H1 (cell line): ENCODE data around the gene UBE2J1. TPM values are rescaled to one million over a fixed set of nuclear protein-coding genes. Genes with fewer than 3 reads are reported as not detected.

Experiments used
- CTCF ChIA-PET: fragments of 300-600 bp; sonication (Branson Sonifier 250); formaldehyde crosslinking; loops from one replicate; lab custom pipeline; 2021; ENCODE audit not compliant: partially characterized antibody; lab: Charles Lee
- POLR2A ChIA-PET: fragments of 300-600 bp; sonication (Branson Sonifier 250); formaldehyde crosslinking; loops from one replicate; lab custom pipeline; 2021; ENCODE audit warnings: inconsistent platforms; ENCODE audit not compliant: partially characterized antibody; lab: Charles Lee
- DNase-seq, 2 experiments: peaks; one replicate each; pipeline versions ENCODE4 v3.0.0 to v3.0.0-alpha.2; 2010 to 2022; ENCODE audit warnings: low spot score in 2 of 2, low read depth in 1 of 2, mixed read lengths in 1 of 2
- FAIRE-seq: peaks from 2 replicates; lab custom pipeline; 2011; peaks lifted over from hg19 to GRCh38; lab: Jason Lieb, UNC
- H2AFZ ChIP-seq: 2 replicates; pipeline ENCODE4 v1.8.1; 2012; ENCODE audit warnings: low read length, inconsistent platforms
- H2AK5ac ChIP-seq: 2 replicates; pipeline ENCODE4 v1.6.1; 2013; ENCODE audit warnings: low read depth, low read length
- H2BK120ac ChIP-seq: replicated peaks from 2 replicates; pipeline ENCODE3; 2013; ENCODE audit warnings: low read depth, low read length, inconsistent platforms
- H2BK12ac ChIP-seq: 2 replicates; pipeline ENCODE4 v1.6.1; 2013; ENCODE audit warnings: low read depth, low read length
- H2BK15ac ChIP-seq: 2 replicates; pipeline ENCODE4 v1.6.1; 2013; ENCODE audit warnings: low read length
- H2BK20ac ChIP-seq: 2 replicates; pipeline ENCODE4 v1.6.1; 2013; ENCODE audit warnings: low read length
- H2BK5ac ChIP-seq: 2 replicates; pipeline ENCODE4 v1.6.1; 2013; ENCODE audit warnings: low read depth, low read length
- H3K14ac ChIP-seq: 2 replicates; pipeline ENCODE4 v1.6.1; 2013; ENCODE audit warnings: inconsistent platforms; ENCODE audit not compliant: insufficient read length
- H3K18ac ChIP-seq: 2 replicates; pipeline ENCODE4 v1.6.1; 2013; ENCODE audit warnings: low read length; ENCODE audit errors: extremely low read depth
- H3K23ac ChIP-seq: 2 replicates; pipeline ENCODE4 v1.6.1; 2013; ENCODE audit warnings: inconsistent platforms; ENCODE audit not compliant: insufficient read length
- H3K23me2 ChIP-seq: 2 replicates; pipeline ENCODE4 v1.6.1; 2013; ENCODE audit warnings: low read depth, low read length
- H3K27ac ChIP-seq: 2 replicates; pipeline ENCODE4 v1.6.1; 2011; ENCODE audit warnings: low read depth, low read length, inconsistent platforms
- H3K27me3 ChIP-seq, 4 experiments: replicated peaks in 1 of 4; 1 replicate in 1 of 4; 2 replicates in 3 of 4; pipeline versions ENCODE4 v1.6.1 to v1.8.1; 2011 to 2013; ENCODE audit warnings: low read length in 3 of 4, mild to moderate bottlenecking in 3 of 4, inconsistent platforms in 2 of 4, mixed read lengths in 2 of 4, moderate library complexity in 1 of 4; ENCODE audit not compliant: control insufficient read depth in 3 of 4, insufficient read depth in 3 of 4; ENCODE audit errors: extremely low read depth in 1 of 4
- H3K36me3 ChIP-seq, 4 experiments: 2 replicates each; pipeline versions ENCODE4 v1.6.1 to v1.8.1; 2011 to 2013; ENCODE audit warnings: mild to moderate bottlenecking in 4 of 4, low read length in 3 of 4, moderate library complexity in 2 of 4, control low read depth in 1 of 4, inconsistent platforms in 1 of 4; ENCODE audit not compliant: insufficient read depth in 4 of 4, control insufficient read depth in 2 of 4
- H3K4ac ChIP-seq: replicated peaks from 2 replicates; pipeline ENCODE3; 2013; ENCODE audit warnings: low read length, low read depth, mixed read lengths, inconsistent platforms; ENCODE audit not compliant: insufficient read length
- H3K4me1 ChIP-seq, 4 experiments: replicated peaks in 1 of 4; 1 replicate in 1 of 4; 2 replicates in 3 of 4; pipeline versions ENCODE4 v1.6.1 to v1.8.1; 2011 to 2013; ENCODE audit warnings: low read length in 3 of 4, inconsistent platforms in 2 of 4, mixed read lengths in 1 of 4; ENCODE audit not compliant: insufficient read depth in 4 of 4, control insufficient read depth in 3 of 4
- H3K4me2 ChIP-seq, 2 experiments: 2 replicates each; pipeline versions ENCODE4 v1.6.1 to v1.8.1; 2011 to 2013; ENCODE audit warnings: low read depth in 2 of 2, low read length in 2 of 2, control low read depth in 1 of 2, inconsistent platforms in 1 of 2, mild to moderate bottlenecking in 1 of 2; ENCODE audit not compliant: insufficient read depth in 1 of 2
- H3K4me3 ChIP-seq, 4 experiments: fragments of 200-600, 300-600 bp in 1 of 4; sonication (generic), shearing (Covaris generic), sonication (Bioruptor Twin) in 1 of 4; 2 replicates each; pipeline versions ENCODE4 v1.5.1 to v1.8.1; 2011 to 2016; ENCODE audit warnings: low read length in 4 of 4, low read depth in 3 of 4, control low read depth in 2 of 4, inconsistent platforms in 2 of 4, mild to moderate bottlenecking in 2 of 4, mixed read lengths in 1 of 4, moderate library complexity in 1 of 4; ENCODE audit not compliant: insufficient read depth in 2 of 4; ENCODE audit errors: extremely low read depth in 1 of 4
- H3K56ac ChIP-seq: replicated peaks from 2 replicates; pipeline ENCODE3; 2013; ENCODE audit warnings: low read depth, mild to moderate bottlenecking, mixed read lengths, low read length, inconsistent platforms; ENCODE audit not compliant: insufficient read length
- H3K79me1 ChIP-seq: 2 replicates; pipeline ENCODE4 v1.6.1; 2013; ENCODE audit warnings: low read depth, low read length, control low read depth
- H3K79me2 ChIP-seq, 2 experiments: 2 replicates each; pipeline versions ENCODE4 v1.6.1 to v1.8.1; 2012 to 2013; ENCODE audit warnings: low read length in 2 of 2, mild to moderate bottlenecking in 2 of 2, inconsistent platforms in 1 of 2; ENCODE audit not compliant: insufficient read depth in 2 of 2, control insufficient read depth in 1 of 2
- H3K9ac ChIP-seq, 4 experiments: replicated peaks in 1 of 4; 1 replicate in 1 of 4; 2 replicates in 3 of 4; pipeline versions ENCODE4 v1.6.1 to v1.8.1; 2011 to 2013; ENCODE audit warnings: low read depth in 3 of 4, low read length in 3 of 4, control low read depth in 2 of 4, mild to moderate bottlenecking in 2 of 4, moderate library complexity in 2 of 4, inconsistent platforms in 1 of 4; ENCODE audit errors: extremely low read depth in 1 of 4
- H3K9me3 ChIP-seq, 2 experiments: 2 replicates each; pipeline versions ENCODE4 v1.6.1 to v1.8.1; 2012 to 2013; ENCODE audit warnings: mild to moderate bottlenecking in 2 of 2, moderate library complexity in 2 of 2, control low read depth in 1 of 2, inconsistent platforms in 1 of 2, low read depth in 1 of 2, low read length in 1 of 2, mixed read lengths in 1 of 2; ENCODE audit not compliant: insufficient read depth in 2 of 2
- H4K20me1 ChIP-seq, 2 experiments: replicated peaks in 1 of 2; 2 replicates each; pipeline versions ENCODE3 to v1.8.1; 2011 to 2013; ENCODE audit warnings: inconsistent platforms in 2 of 2, low read length in 2 of 2, mild to moderate bottlenecking in 1 of 2; ENCODE audit not compliant: insufficient read depth in 2 of 2, control insufficient read depth in 1 of 2
- H4K5ac ChIP-seq: 2 replicates; pipeline ENCODE4 v1.6.1; 2013; ENCODE audit warnings: low read length, low read depth, mixed read lengths, inconsistent platforms; ENCODE audit not compliant: insufficient read length
- H4K8ac ChIP-seq: 2 replicates; pipeline ENCODE4 v1.8.0; 2013; ENCODE audit warnings: mild to moderate bottlenecking, moderate library complexity, low read length, inconsistent platforms; ENCODE audit not compliant: insufficient read depth; ENCODE audit errors: extremely low read depth
- H4K91ac ChIP-seq: replicated peaks from 2 replicates; pipeline ENCODE3; 2013; ENCODE audit warnings: low read length, mixed read lengths, inconsistent platforms; ENCODE audit not compliant: insufficient read length
- GTF2F1 ChIP-seq: IDR thresholded peaks from 2 replicates; pipeline ENCODE4 v1.6.1; 2012; ENCODE audit warnings: low read depth, low read length, improper control_type of control experiment, borderline replicate concordance
- RAD21 ChIP-seq, 2 experiments: IDR thresholded peaks in 1 of 2; conservative IDR thresholded peaks in 1 of 2; 2 replicates each; pipeline ENCODE4 v1.6.1; 2011; ENCODE audit warnings: low read depth in 2 of 2, low read length in 2 of 2, improper control_type of control experiment in 1 of 2, inconsistent platforms in 1 of 2, mild to moderate bottlenecking in 1 of 2, moderate library complexity in 1 of 2
- SIRT6 ChIP-seq: IDR thresholded peaks from one replicate; pipeline ENCODE4 v1.7.1; 2012; ENCODE audit warnings: low read length, inconsistent platforms
- SP2 ChIP-seq: IDR thresholded peaks from 2 replicates; pipeline ENCODE4 v1.6.1; 2012; ENCODE audit warnings: mild to moderate bottlenecking, low read length, inconsistent platforms
- TEAD4 ChIP-seq: IDR thresholded peaks from 2 replicates; pipeline ENCODE4 v1.6.1; 2012; ENCODE audit warnings: low read depth, low read length, inconsistent platforms, mixed read lengths
- WGBS, 2 experiments: shearing (Covaris generic) in 1 of 2; methylation state at CpG; one replicate each; pipeline versions ENCODE4 v1.1.6 to v1.1.7; 2013 to 2015; ENCODE audit warnings: low lambda C conversion rate in 2 of 2, mixed read lengths in 2 of 2, inconsistent platforms in 1 of 2, low coverage in 1 of 2, missing lambda C conversion rate in 1 of 2; ENCODE audit not compliant: insufficient replicate concordance in 2 of 2, insufficient coverage in 1 of 2, insufficient read length in 1 of 2; ENCODE audit errors: extremely low coverage in 1 of 2, missing lambda C conversion rate in 1 of 2; 5-methylcytosine and 5-hydroxymethylcytosine counted together
- polyA plus RNA-seq, 7 experiments: library from polyadenylated mRNA; depleted of rRNA in 3 of 7; stranded (reverse) in 5 of 7; unstranded in 2 of 7; fragments of >200 nt in 5 of 7; fragments of 200-250 nt in 2 of 7; gene quantifications; 1 replicate in 5 of 7; 2 replicates in 1 of 7; 4 replicates in 1 of 7; pipeline versions ENCODE4 v1.2.1 to v1.2.3, GENCODE V29; 2011 to 2013; ENCODE audit warnings: missing spikeins in 2 of 7, mixed read lengths in 2 of 7
- total RNA-seq: library from RNA; stranded (reverse); fragmentation: NEBNext Ultra II Directional; extraction: Animal tissue kit (Norgen Biotek cat#: 25700); gene quantifications from 2 replicates; pipeline ENCODE4 v1.2.1, GENCODE V29; 2021
- TF ChIP-seq, protein P1 (sequence below), 3 experiments: IDR thresholded peaks; 1 replicate in 2 of 3; 2 replicates in 1 of 3; pipeline versions ENCODE4 v1.5.1 to v1.6.1; 2011; ENCODE audit warnings: low read length in 3 of 3, mild to moderate bottlenecking in 3 of 3, inconsistent platforms in 2 of 3, low read depth in 1 of 3, moderate library complexity in 1 of 3; ENCODE audit not compliant: insufficient read depth in 1 of 3; ENCODE audit errors: control extremely low read depth in 1 of 3

Gene UBE2J1
- total and polyA plus RNA-seq, 2 of the 8 experiments (the other 6 are each of a cell fraction or from before 2014, with no cell fraction given), result 8.5 to 15.2 TPM

DNA sequence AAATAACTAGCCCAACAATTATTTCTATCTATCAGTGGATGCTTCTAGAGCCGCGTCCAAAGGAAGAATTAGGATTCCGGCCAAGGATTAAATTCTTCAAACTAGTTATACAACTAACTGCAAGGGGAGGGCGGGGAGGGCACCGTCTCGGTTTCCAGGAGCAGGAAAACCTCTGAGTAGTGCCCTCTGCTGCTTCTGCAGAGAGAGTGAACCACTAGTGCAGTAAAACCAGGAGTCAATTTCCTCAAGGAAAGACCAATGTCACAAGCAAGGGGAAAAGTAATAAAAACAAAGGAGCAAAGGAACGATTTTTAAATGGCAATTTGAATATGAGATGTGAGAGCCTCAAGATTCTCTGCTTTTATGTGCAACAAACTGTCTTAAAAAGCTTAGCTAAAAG lies 16.5 kb upstream of the UBE2J1 start:
- H3K4me3 ChIP-seq, result no peak overlapping the region
- H4K8ac ChIP-seq, result no peak overlapping the region
- H2AK5ac ChIP-seq, result no peak overlapping the region
- no peak overlapping the region for H2BK15ac ChIP-seq
- H3K79me1 ChIP-seq, result no peaks in the 10 kb centered on the region
- 0 out of 8 replicates have a peak, but pooled peaks cover 0 to 5% (median 0%) of the 10 kb centered on the region in 4 experiments for H3K36me3 ChIP-seq
- H3K9me3 ChIP-seq, result no peaks in the 10 kb centered on the region
- no peak for DNase-seq
- H3K56ac ChIP-seq, result no peak overlapping the region
- no peaks in the 10 kb centered on the region for H3K23me2 ChIP-seq
- FAIRE-seq, result peak; percentile 90
- H3K4me1 ChIP-seq, result no peaks in the 10 kb centered on the region
- POLR2A ChIA-PET, result no interaction called here
- no peaks in the 10 kb centered on the region for H3K79me2 ChIP-seq
- no peak overlapping the region for H4K5ac ChIP-seq
- H3K4ac ChIP-seq, result no peak overlapping the region
- no peak overlapping the region for H2BK20ac ChIP-seq
- no peak overlapping the region for H2BK120ac ChIP-seq
- no peak overlapping the region for H3K9ac ChIP-seq
- no peak overlapping the region for H3K4me2 ChIP-seq
- no peak overlapping the region for H2BK5ac ChIP-seq
- H3K23ac ChIP-seq, result no peak overlapping the region
- H4K91ac ChIP-seq, result no peak overlapping the region
- H3K14ac ChIP-seq, result no peak overlapping the region
- no peak overlapping the region for H2AFZ ChIP-seq
- peaks cover 0 to 2% of the 10 kb centered on the region in 2 experiments for H4K20me1 ChIP-seq
- H3K27ac ChIP-seq, result no peak overlapping the region
- H3K18ac ChIP-seq, result no peak overlapping the region
- 44% methylated on average over 7 of the region's 7 CpGs; no CpG with 5 or more reads in 1 of the 2 experiments for WGBS, 2 experiments
- H3K27me3 ChIP-seq, result no peaks in the 10 kb centered on the region
- no peak overlapping the region for H2BK12ac ChIP-seq
- TF ChIP-seq SP2, result no peak
- no peak for TF ChIP-seq GTF2F1
- TF ChIP-seq SIRT6, result no peak
- TF ChIP-seq RAD21 (IDR thresholded peaks at IDR 0.05 in 1 of 2, conservative IDR thresholded peaks at IDR 0.05 in 1 of 2; ENCODE audit: low read depth in 2 of 2, low read length in 2 of 2), result peak; percentile 41 to 54
- TF ChIP-seq TEAD4, result no peak
- TF ChIP-seq, protein P1, sequence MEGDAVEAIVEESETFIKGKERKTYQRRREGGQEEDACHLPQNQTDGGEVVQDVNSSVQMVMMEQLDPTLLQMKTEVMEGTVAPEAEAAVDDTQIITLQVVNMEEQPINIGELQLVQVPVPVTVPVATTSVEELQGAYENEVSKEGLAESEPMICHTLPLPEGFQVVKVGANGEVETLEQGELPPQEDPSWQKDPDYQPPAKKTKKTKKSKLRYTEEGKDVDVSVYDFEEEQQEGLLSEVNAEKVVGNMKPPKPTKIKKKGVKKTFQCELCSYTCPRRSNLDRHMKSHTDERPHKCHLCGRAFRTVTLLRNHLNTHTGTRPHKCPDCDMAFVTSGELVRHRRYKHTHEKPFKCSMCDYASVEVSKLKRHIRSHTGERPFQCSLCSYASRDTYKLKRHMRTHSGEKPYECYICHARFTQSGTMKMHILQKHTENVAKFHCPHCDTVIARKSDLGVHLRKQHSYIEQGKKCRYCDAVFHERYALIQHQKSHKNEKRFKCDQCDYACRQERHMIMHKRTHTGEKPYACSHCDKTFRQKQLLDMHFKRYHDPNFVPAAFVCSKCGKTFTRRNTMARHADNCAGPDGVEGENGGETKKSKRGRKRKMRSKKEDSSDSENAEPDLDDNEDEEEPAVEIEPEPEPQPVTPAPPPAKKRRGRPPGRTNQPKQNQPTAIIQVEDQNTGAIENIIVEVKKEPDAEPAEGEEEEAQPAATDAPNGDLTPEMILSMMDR (IDR thresholded peaks at IDR 0.05; ENCODE audit: control extremely low read depth in 1 of 3, insufficient read depth in 1 of 3, low read depth in 1 of 3, low read length in 3 of 3), result peak; percentile 20 to 68 (median 57)
- CTCF ChIA-PET, result interaction anchor here (0.9 to 11.3 kb wide), 18 partner anchors 10 to 386 kb away, joined by 3 to 133 read pairs (median 6); partner anchors contain the start of gene UBE2J1
